ENCODE data around the gene TRIM75. TPM values are rescaled to one million over a fixed set of nuclear protein-coding genes. Genes with fewer than 3 reads are reported as not detected.

The TRIM75 gene
- total RNA-seq, 1 donor: not detected

DNA sequence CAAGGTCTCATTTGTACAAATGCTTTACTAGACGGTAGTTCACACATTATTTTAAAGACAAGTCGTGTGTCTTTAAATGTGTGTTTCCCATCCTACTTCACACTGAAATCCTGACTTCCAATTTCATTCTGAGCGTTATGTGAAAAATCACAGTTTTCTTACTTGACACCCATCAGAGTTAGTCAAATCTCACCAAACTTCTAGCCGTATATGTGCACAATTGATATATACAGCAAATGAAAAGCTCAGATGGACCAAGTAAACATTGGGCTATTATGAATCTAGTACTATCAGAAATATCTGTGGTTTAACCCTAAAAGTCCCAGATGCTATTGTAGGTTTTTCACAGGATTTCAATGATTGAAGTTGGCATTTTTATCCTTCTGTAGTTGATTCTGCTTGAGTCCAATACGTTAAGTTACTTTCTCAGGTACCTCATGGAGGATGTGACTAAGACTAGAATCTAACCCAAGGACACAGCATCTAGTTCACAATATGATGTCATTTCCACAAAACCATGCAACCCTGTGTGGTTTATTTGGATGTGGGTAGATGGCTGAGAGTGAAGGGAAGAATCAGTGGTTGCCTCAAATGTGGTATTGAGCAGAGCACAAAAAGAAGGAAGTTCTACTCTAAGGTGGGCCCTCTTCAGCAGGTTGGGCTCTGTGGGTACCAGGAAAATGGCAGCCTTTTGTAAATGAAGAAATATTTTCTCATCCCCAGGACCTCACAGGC, 44.0 kb upstream of the TRIM75 start:
- no peaks in the 10 kb centered on the region for H4K20me1 ChIP-seq (ENCODE audit: insufficient read depth, low read length)
- H3K27ac ChIP-seq (ENCODE audit: low read depth, low read length): no peak overlapping the region
- TF ChIP-seq, protein P1, sequence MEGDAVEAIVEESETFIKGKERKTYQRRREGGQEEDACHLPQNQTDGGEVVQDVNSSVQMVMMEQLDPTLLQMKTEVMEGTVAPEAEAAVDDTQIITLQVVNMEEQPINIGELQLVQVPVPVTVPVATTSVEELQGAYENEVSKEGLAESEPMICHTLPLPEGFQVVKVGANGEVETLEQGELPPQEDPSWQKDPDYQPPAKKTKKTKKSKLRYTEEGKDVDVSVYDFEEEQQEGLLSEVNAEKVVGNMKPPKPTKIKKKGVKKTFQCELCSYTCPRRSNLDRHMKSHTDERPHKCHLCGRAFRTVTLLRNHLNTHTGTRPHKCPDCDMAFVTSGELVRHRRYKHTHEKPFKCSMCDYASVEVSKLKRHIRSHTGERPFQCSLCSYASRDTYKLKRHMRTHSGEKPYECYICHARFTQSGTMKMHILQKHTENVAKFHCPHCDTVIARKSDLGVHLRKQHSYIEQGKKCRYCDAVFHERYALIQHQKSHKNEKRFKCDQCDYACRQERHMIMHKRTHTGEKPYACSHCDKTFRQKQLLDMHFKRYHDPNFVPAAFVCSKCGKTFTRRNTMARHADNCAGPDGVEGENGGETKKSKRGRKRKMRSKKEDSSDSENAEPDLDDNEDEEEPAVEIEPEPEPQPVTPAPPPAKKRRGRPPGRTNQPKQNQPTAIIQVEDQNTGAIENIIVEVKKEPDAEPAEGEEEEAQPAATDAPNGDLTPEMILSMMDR (IDR thresholded peaks at IDR 0.05; ENCODE audit: extremely low read depth, low read depth, low read length): no peak
- H3K79me2 ChIP-seq (ENCODE audit: insufficient read depth, low read length): no peaks in the 10 kb centered on the region
- H3K4me1 ChIP-seq (ENCODE audit: insufficient read depth, low read length): no peaks in the 10 kb centered on the region
- no peak overlapping the region for H3K4me3 ChIP-seq (ENCODE audit: insufficient read depth, low read length)
- no peak overlapping the region for H3K4me2 ChIP-seq (ENCODE audit: insufficient read depth, low read length)
- H3K36me3 ChIP-seq (ENCODE audit: insufficient read depth, low read length): no peaks in the 10 kb centered on the region
- H3K27me3 ChIP-seq (ENCODE audit: insufficient read depth, low read length): no peaks in the 10 kb centered on the region
- no peaks in the 10 kb centered on the region for H3K9me3 ChIP-seq (ENCODE audit: low read depth, low read length)
- no peak for DNase-seq (ENCODE audit: insufficient read length, low spot score, missing footprints)
- no peak overlapping the region for H2AFZ ChIP-seq (ENCODE audit: low read length)

DNA sequence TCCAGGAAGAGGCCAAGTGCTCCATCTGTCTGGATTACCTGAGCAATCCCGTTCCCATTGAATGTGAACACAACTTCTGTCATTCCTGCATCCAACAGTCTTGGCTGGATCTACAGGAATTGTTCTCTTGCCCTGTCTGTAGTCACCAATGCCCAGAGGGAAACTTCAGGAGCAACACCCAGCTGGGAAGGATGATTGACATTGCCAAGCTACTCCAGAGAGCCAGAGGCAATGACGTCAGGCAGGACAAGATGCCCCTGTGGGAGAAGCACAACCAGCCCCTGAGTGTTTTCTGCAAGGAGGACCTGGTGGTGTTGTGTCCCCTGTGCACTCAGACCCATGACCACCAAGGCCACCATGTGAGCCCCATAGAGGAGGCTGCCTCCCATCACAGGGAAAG, 43.2 kb upstream of the TRIM75 start:
- Histone ChIP-seq H3K27me3 (ENCODE audit: insufficient read depth, low read length) (no peaks in the 10 kb centered on the region), H2AFZ (ENCODE audit: low read length) (no peak overlapping the region), H3K79me2 (ENCODE audit: insufficient read depth, low read length) (no peaks in the 10 kb centered on the region), H3K36me3 (ENCODE audit: insufficient read depth, low read length) (no peaks in the 10 kb centered on the region), H3K4me3 (ENCODE audit: insufficient read depth, low read length) (no peak overlapping the region), H4K20me1 (ENCODE audit: insufficient read depth, low read length) (no peaks in the 10 kb centered on the region), H3K27ac (ENCODE audit: low read depth, low read length) (no peak overlapping the region), H3K4me2 (ENCODE audit: insufficient read depth, low read length) (no peak overlapping the region), H3K4me1 (ENCODE audit: insufficient read depth, low read length) (no peaks in the 10 kb centered on the region), H3K9me3 (ENCODE audit: low read depth, low read length) (no peaks in the 10 kb centered on the region)
- TF ChIP-seq, protein P1 (IDR thresholded peaks at IDR 0.05; ENCODE audit: extremely low read depth, low read depth, low read length): no peak
- DNase-seq (ENCODE audit: insufficient read length, low spot score, missing footprints): no peak

DNA sequence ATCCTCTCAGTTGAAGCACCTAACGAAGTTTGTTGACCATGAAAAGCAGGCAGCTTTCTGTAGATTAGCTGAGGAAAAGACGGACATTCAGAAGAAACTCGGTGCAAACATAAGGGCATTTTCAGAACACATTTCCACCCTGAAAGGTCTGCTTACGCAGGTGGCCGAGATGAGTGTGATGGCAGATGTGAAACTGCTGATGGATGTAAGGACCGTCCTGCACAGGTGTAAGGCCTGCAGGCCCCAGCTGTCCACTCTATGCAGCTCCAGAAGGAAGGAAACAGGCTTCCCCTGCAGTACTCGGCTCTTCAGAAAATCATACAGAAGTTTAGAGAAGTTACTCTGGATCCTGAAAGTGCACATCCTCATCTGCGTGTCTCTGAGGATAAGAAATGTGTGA, 42.7 kb upstream of the TRIM75 start:
- H4K20me1 ChIP-seq (ENCODE audit: insufficient read depth, low read length): no peaks in the 10 kb centered on the region
- no peak overlapping the region for H3K4me2 ChIP-seq (ENCODE audit: insufficient read depth, low read length)
- no peak overlapping the region for H2AFZ ChIP-seq (ENCODE audit: low read length)
- H3K27me3 ChIP-seq (ENCODE audit: insufficient read depth, low read length): no peaks in the 10 kb centered on the region
- no peak overlapping the region for H3K4me3 ChIP-seq (ENCODE audit: insufficient read depth, low read length)
- H3K9me3 ChIP-seq (ENCODE audit: low read depth, low read length): no peaks in the 10 kb centered on the region
- H3K27ac ChIP-seq (ENCODE audit: low read depth, low read length): no peak overlapping the region
- H3K36me3 ChIP-seq (ENCODE audit: insufficient read depth, low read length): no peaks in the 10 kb centered on the region
- H3K79me2 ChIP-seq (ENCODE audit: insufficient read depth, low read length): no peaks in the 10 kb centered on the region
- TF ChIP-seq, protein P1 (IDR thresholded peaks at IDR 0.05; ENCODE audit: extremely low read depth, low read depth, low read length): no peak
- DNase-seq (ENCODE audit: insufficient read length, low spot score, missing footprints): no peak
- no peaks in the 10 kb centered on the region for H3K4me1 ChIP-seq (ENCODE audit: insufficient read depth, low read length)

DNA sequence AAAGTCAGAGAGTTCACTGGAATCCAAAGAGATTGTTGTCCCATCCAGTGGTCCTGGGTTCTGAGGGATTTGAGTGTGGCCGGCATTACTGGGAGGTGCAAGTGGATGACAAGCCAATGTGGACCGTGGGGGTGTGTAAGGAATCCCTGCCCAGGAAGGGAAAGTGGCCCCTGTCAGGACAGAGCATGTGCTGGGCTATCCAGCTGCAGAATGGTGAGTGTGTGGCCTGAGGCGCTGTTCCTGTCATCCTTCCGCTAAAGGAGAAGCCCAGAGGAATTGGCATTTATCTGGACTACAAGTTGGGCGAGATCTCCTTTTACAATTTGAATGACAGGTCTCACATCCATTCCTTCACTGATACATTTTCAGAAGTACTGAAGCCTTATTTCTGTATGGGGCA, 42.3 kb upstream of the TRIM75 start:
- no peaks in the 10 kb centered on the region for H3K9me3 ChIP-seq (ENCODE audit: low read depth, low read length)
- H3K79me2 ChIP-seq (ENCODE audit: insufficient read depth, low read length): no peaks in the 10 kb centered on the region
- H3K36me3 ChIP-seq (ENCODE audit: insufficient read depth, low read length): no peaks in the 10 kb centered on the region
- no peaks in the 10 kb centered on the region for H4K20me1 ChIP-seq (ENCODE audit: insufficient read depth, low read length)
- no peak overlapping the region for H3K4me3 ChIP-seq (ENCODE audit: insufficient read depth, low read length)
- H3K27me3 ChIP-seq (ENCODE audit: insufficient read depth, low read length): no peaks in the 10 kb centered on the region
- H3K4me1 ChIP-seq (ENCODE audit: insufficient read depth, low read length): no peaks in the 10 kb centered on the region
- TF ChIP-seq, protein P1 (IDR thresholded peaks at IDR 0.05; ENCODE audit: extremely low read depth, low read depth, low read length): no peak
- DNase-seq (ENCODE audit: insufficient read length, low spot score, missing footprints): no peak
- no peak overlapping the region for H3K4me2 ChIP-seq (ENCODE audit: insufficient read depth, low read length)
- no peak overlapping the region for H3K27ac ChIP-seq (ENCODE audit: low read depth, low read length)
- no peak overlapping the region for H2AFZ ChIP-seq (ENCODE audit: low read length)
